Endothelial cell of umbilical vein (primary cell): ENCODE results near the gene CD151. TPM values are rescaled to one million over a fixed set of nuclear protein-coding genes. Genes with fewer than 3 reads are reported as not detected.

Experiments
- BruUV-seq: library from RNA; stranded (reverse); fragments of 400-500 nt; replicated peaks from 2 replicates; lab custom pipeline; 2021; lab: Mats Ljungman, UMichigan
- CTCF ChIA-PET: fragments of 300-600, 350-600 bp; sonication (Branson Sonifier 250); formaldehyde crosslinking; loops from one replicate; lab custom pipeline; 2021; ENCODE audit warnings: antibody characterized with exemption, inconsistent platforms; lab: Charles Lee
- POLR2A ChIA-PET: fragments of 300-600, 350-600 bp; sonication (Branson Sonifier 250); formaldehyde crosslinking; loops from one replicate; lab custom pipeline; 2021; ENCODE audit warnings: antibody characterized with exemption, inconsistent platforms; lab: Charles Lee
- DNase-seq: peaks from one replicate; pipeline ENCODE4 v3.0.0-alpha.2; 2011; ENCODE audit warnings: low read depth, low spot score
- FAIRE-seq: peaks from 2 replicates; lab custom pipeline; 2011; peaks lifted over from hg19 to GRCh38; lab: Jason Lieb, UNC
- H2AFZ ChIP-seq: 2 replicates; pipeline ENCODE4 v1.6.0; 2012; ENCODE audit warnings: low read depth, low read length, control low read depth, inconsistent platforms
- H3K27ac ChIP-seq: 2 replicates; pipeline ENCODE4 v1.5.1; 2011; ENCODE audit warnings: low read depth, mild to moderate bottlenecking, control low read depth, low read length, moderate library complexity; ENCODE audit not compliant: insufficient read depth
- H3K27me3 ChIP-seq, 2 experiments: 2 replicates each; pipeline versions ENCODE4 v1.6.0 to v1.6.1; 2011; ENCODE audit warnings: low read length in 2 of 2, mixed read lengths in 1 of 2; ENCODE audit not compliant: control insufficient read depth in 2 of 2, insufficient read depth in 2 of 2
- H3K36me3 ChIP-seq, 2 experiments: 2 replicates in 1 of 2; 3 replicates in 1 of 2; pipeline ENCODE4 v1.5.1; 2011; ENCODE audit warnings: low read length in 2 of 2, mild to moderate bottlenecking in 1 of 2, moderate library complexity in 1 of 2; ENCODE audit not compliant: control insufficient read depth in 2 of 2, insufficient read depth in 2 of 2; ENCODE audit errors: extremely low read depth in 1 of 2
- H3K4me1 ChIP-seq: 3 replicates; pipeline ENCODE4 v1.5.1; 2011; ENCODE audit warnings: mild to moderate bottlenecking, low read length; ENCODE audit not compliant: control insufficient read depth, insufficient read depth; ENCODE audit errors: extremely low read depth
- H3K4me2 ChIP-seq: 2 replicates; pipeline ENCODE4 v1.6.1; 2011; ENCODE audit warnings: low read length, control low read depth, mixed read lengths; ENCODE audit not compliant: insufficient read depth
- H3K4me3 ChIP-seq, 3 experiments: fragments of 200-600 bp in 1 of 3; sonication (generic), shearing (Covaris generic) in 1 of 3; replicated peaks in 1 of 3; 2 replicates each; pipeline ENCODE4 v1.5.1; 2011 to 2016; ENCODE audit warnings: control low read depth in 3 of 3, low read length in 3 of 3, mild to moderate bottlenecking in 2 of 3, inconsistent platforms in 1 of 3, low read depth in 1 of 3, moderate library complexity in 1 of 3; ENCODE audit not compliant: insufficient read depth in 1 of 3
- H3K79me2 ChIP-seq: 2 replicates; pipeline ENCODE4 v1.6.0; 2012; ENCODE audit warnings: low read length, inconsistent platforms; ENCODE audit not compliant: control insufficient read depth, insufficient read depth
- H3K9ac ChIP-seq: replicated peaks from 2 replicates; pipeline ENCODE3; 2011; ENCODE audit warnings: low read length, control low read depth; ENCODE audit not compliant: insufficient read depth; ENCODE audit errors: extremely low read depth
- H3K9me1 ChIP-seq: replicated peaks from 3 replicates; pipeline ENCODE4 v1.6.0; 2011; ENCODE audit warnings: mild to moderate bottlenecking, low read length; ENCODE audit not compliant: control insufficient read depth, insufficient read depth; ENCODE audit errors: extremely low read depth
- H3K9me3 ChIP-seq: replicated peaks from 2 replicates; pipeline ENCODE4 v1.5.1; 2012; ENCODE audit warnings: low read length, inconsistent platforms; ENCODE audit not compliant: control insufficient read depth, insufficient read depth
- H4K20me1 ChIP-seq: replicated peaks from 2 replicates; pipeline ENCODE3; 2011; ENCODE audit warnings: mild to moderate bottlenecking, low read length; ENCODE audit not compliant: control insufficient read depth, insufficient read depth; ENCODE audit errors: extremely low read depth
- CTCF ChIP-seq, 2 donors: IDR thresholded peaks; 1 replicate in 1 of 2; 2 replicates in 1 of 2; pipeline ENCODE4 v1.5.1; 2011; ENCODE audit warnings: low read length in 2 of 2, mild to moderate bottlenecking in 2 of 2, moderate library complexity in 2 of 2, control low read depth in 1 of 2, inconsistent platforms in 1 of 2, low read depth in 1 of 2; ENCODE audit not compliant: insufficient read depth in 1 of 2; ENCODE audit errors: extremely low read depth in 1 of 2
- EZH2 ChIP-seq: IDR thresholded peaks from 2 replicates; pipeline ENCODE4 v1.6.1; 2012; ENCODE audit warnings: borderline replicate concordance, low read depth, mild to moderate bottlenecking, moderate library complexity, low read length, inconsistent platforms; ENCODE audit not compliant: severe bottlenecking
- GATA2 ChIP-seq: IDR thresholded peaks from 2 replicates; pipeline ENCODE4 v1.7.0; 2011; ENCODE audit warnings: low read depth, mild to moderate bottlenecking, moderate library complexity, mixed read lengths, low read length; ENCODE audit not compliant: insufficient read length, insufficient read depth
- JUN ChIP-seq: IDR thresholded peaks from 2 replicates; pipeline ENCODE4 v1.6.1; 2011; ENCODE audit warnings: borderline replicate concordance, low read depth; ENCODE audit not compliant: insufficient read length, insufficient read depth
- MYC ChIP-seq: IDR thresholded peaks from one replicate; pipeline ENCODE4 v1.6.1; 2011; ENCODE audit warnings: mild to moderate bottlenecking, low read depth, low read length
- POLR2AphosphoS5 ChIP-seq: IDR thresholded peaks from 2 replicates; pipeline ENCODE4 v1.6.1; 2012; ENCODE audit warnings: low read depth, mild to moderate bottlenecking, control low read depth, low read length, moderate library complexity; ENCODE audit not compliant: insufficient read depth
- dilution Hi-C: fragments of 300-500 bp; cut with MboI; formaldehyde crosslinking; loops from one replicate; pipeline ENCODE4 v1.15.0; 2019; ENCODE audit warnings: low sequenced_read_pairs; ENCODE audit not compliant: extremely low pct_ligation_motif_present
- intact Hi-C: fragments of 100-400 bp; cut with micrococcal nuclease; formaldehyde crosslinking; loops from one replicate; pipeline ENCODE4 v1.10.0; 2022
- polyA plus RNA-seq, 4 experiments: library from polyadenylated mRNA; depleted of rRNA in 3 of 4; stranded (reverse) in 3 of 4; unstranded in 1 of 4; fragments of >200 nt; gene quantifications; 2 replicates each; pipeline versions ENCODE4 v1.2.1 to v1.2.3, GENCODE V29; 2011 to 2012; ENCODE audit warnings: missing spikeins in 1 of 4
- total RNA-seq: library from RNA; stranded (reverse); gene quantifications from 2 replicates; pipeline ENCODE4 v1.2.3, GENCODE V29; 2021

CD151 gene
- total and polyA plus RNA-seq, 2 donors (not counting 3 experiments of a cell fraction or from before 2014, with no cell fraction given): 515 to 1,090 TPM

- FAIRE-seq: no peak
- no peak overlapping the region for H2AFZ ChIP-seq
- H3K36me3 ChIP-seq: peaks cover 0 to under 1% of the 10 kb centered on the region in 2 experiments
- ChIA-PET CTCF (interaction anchor here (1.2 to 3.3 kb wide), 2 partner anchors 12 to 52 kb away, joined by 3 to 19 read pairs; partner anchors contain the start of gene CD151), POLR2A (no interaction called here)
- no peak overlapping the region for H3K9ac ChIP-seq
- H3K9me1 ChIP-seq: no peaks in the 10 kb centered on the region
- dilution Hi-C loops: no loop called here
- H3K4me3 ChIP-seq: no peak overlapping the region
- peaks cover 26% of the 10 kb centered on the region for H3K79me2 ChIP-seq
- TF ChIP-seq GATA2 (no peak), POLR2AphosphoS5 (peak; percentile 40)
- intact Hi-C loops: loop anchor here (2.0 to 5.0 kb wide), 2 partner anchors 65 to 131 kb away; partner anchors contain the start of gene CHID1
- H3K27me3 ChIP-seq: no peaks in the 10 kb centered on the region
- no peaks in the 10 kb centered on the region for H4K20me1 ChIP-seq
- no TSS peak for BruUV-seq
- H3K9me3 ChIP-seq: no peaks in the 10 kb centered on the region
- peaks cover 33% of the 10 kb centered on the region for H3K4me1 ChIP-seq
- H3K27ac ChIP-seq: peak overlapping the region; percentile 83
- H3K4me2 ChIP-seq: no peak overlapping the region
- peak; percentile 46 for DNase-seq
Observed at GRCh38 chr11:845872-846495, 13.2 kb downstream of the CD151 start.

- no TSS peak for BruUV-seq
- Histone ChIP-seq H3K27ac (no peak overlapping the region), H3K4me2 (no peak overlapping the region), H3K9me1 (no peaks in the 10 kb centered on the region), H3K36me3 (no peaks in the 10 kb centered on the region), H3K9me3 (no peaks in the 10 kb centered on the region), H2AFZ (no peak overlapping the region), H3K79me2 (peaks cover 20% of the 10 kb centered on the region), H3K4me1 (peaks cover 29% of the 10 kb centered on the region), H3K4me3 (no peak overlapping the region), H4K20me1 (no peaks in the 10 kb centered on the region), H3K9ac (no peak overlapping the region), H3K27me3 (no peaks in the 10 kb centered on the region)
- ChIA-PET CTCF (interaction anchor here (1.2 to 3.3 kb wide), 4 partner anchors 10 to 205 kb away, joined by 3 to 46 read pairs (median 10); no protein-coding TSS in a partner anchor), POLR2A (no interaction called here)
- dilution Hi-C loops: no loop called here
- DNase-seq (no peak), FAIRE-seq (peak; percentile 50)
- TF ChIP-seq CTCF (IDR thresholded peaks at IDR 0.05; ENCODE audit: extremely low read depth in 1 of 2, insufficient read depth in 1 of 2, low read depth in 1 of 2, low read length in 2 of 2) (no peak), MYC (no peak), JUN (no peak), GATA2 (no peak), POLR2AphosphoS5 (no peak), EZH2 (no peak)
- intact Hi-C loops: loop anchor here (5.0 kb wide), 1 partner anchor 131 kb away; no protein-coding TSS in a partner anchor
Observed at GRCh38 chr11:846496-847098, 13.8 kb downstream of the CD151 start.
